Tibial nerve (tissue), 4 donors: Measurements from ENCODE around the gene UCP3.

Experiments
- EP300 ChIP-seq, 2 donors: sonication (generic); formaldehyde crosslinking; IDR thresholded peaks; one replicate each; pipeline ENCODE4 v1.6.1; 2017; ENCODE audit warnings: antibody characterized with exemption in 2 of 2, mild to moderate bottlenecking in 1 of 2
- POLR2A ChIP-seq, 2 donors: fragments of 450-650 bp; IDR thresholded peaks; one replicate each; pipeline ENCODE4 v1.6.1; 2017; ENCODE audit warnings: antibody characterized with exemption in 2 of 2, mild to moderate bottlenecking in 2 of 2, moderate library complexity in 2 of 2
- TF ChIP-seq, protein P1 (sequence below), 5 experiments: fragments of 200-600 bp in 3 of 5; fragments of 450-650 bp in 2 of 5; sonication (generic) in 3 of 5; IDR thresholded peaks; one replicate each; pipeline ENCODE4 v1.5.1; 2016 to 2019; ENCODE audit warnings: antibody characterized with exemption in 5 of 5, mild to moderate bottlenecking in 3 of 5, moderate library complexity in 2 of 5

DNA sequence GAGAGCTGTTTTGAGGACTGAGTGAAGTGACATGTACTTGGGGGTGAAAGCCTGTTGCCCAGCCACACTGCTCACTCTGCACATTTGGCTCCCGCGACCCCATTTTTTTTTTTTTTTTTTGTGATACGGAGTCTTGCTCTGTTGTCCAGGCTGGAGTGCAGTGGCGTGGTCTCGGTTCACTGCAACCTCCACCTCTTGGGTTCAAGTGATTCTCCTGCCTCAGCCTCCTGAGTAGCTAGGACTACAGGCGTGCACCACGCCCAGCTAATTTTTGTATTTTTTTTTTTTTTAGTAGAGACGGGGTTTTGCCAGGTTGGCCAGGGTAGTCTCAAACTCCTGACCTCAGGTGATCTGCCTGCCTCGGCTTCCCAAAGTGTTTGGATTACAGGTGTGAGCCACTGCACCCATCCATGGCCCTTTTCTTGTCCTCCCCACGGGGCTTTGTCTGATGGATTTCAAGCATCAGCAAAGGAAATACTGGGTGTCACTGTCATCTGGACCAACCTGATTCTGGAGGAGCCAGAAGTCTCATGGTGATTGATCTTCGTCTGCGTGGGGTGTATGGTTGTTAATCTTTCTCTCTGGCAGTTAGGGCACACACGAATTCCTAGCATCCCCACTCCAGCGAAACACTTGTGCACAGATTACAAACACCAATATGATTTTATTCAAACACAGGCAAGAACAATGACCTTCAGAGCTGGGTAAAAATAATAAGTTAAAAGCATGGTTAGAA lies 3.4 kb upstream of the UCP3 start:
- TF ChIP-seq POLR2A (IDR thresholded peaks at IDR 0.05): no peak
- TF ChIP-seq, protein P1, sequence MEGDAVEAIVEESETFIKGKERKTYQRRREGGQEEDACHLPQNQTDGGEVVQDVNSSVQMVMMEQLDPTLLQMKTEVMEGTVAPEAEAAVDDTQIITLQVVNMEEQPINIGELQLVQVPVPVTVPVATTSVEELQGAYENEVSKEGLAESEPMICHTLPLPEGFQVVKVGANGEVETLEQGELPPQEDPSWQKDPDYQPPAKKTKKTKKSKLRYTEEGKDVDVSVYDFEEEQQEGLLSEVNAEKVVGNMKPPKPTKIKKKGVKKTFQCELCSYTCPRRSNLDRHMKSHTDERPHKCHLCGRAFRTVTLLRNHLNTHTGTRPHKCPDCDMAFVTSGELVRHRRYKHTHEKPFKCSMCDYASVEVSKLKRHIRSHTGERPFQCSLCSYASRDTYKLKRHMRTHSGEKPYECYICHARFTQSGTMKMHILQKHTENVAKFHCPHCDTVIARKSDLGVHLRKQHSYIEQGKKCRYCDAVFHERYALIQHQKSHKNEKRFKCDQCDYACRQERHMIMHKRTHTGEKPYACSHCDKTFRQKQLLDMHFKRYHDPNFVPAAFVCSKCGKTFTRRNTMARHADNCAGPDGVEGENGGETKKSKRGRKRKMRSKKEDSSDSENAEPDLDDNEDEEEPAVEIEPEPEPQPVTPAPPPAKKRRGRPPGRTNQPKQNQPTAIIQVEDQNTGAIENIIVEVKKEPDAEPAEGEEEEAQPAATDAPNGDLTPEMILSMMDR (IDR thresholded peaks at IDR 0.05): no peak
- TF ChIP-seq EP300 (IDR thresholded peaks at IDR 0.05): no peak
